Loucy (cell line): ENCODE measurements around the gene GNA14.

Source experiments
- EZH2phosphoT487 ChIP-seq: fragments of 200-600 bp; IDR thresholded peaks from 2 replicates; pipeline ENCODE4 v1.6.1; 2018; ENCODE audit warnings: antibody characterized with exemption, mild to moderate bottlenecking, moderate library complexity, borderline replicate concordance
- TF ChIP-seq, protein P1 (sequence below): fragments of 200-600 bp; sonication (generic); conservative IDR thresholded peaks from 2 replicates; pipeline ENCODE4 v1.5.1; 2014; ENCODE audit warnings: mild to moderate bottlenecking, antibody characterized with exemption, low read length

DNA sequence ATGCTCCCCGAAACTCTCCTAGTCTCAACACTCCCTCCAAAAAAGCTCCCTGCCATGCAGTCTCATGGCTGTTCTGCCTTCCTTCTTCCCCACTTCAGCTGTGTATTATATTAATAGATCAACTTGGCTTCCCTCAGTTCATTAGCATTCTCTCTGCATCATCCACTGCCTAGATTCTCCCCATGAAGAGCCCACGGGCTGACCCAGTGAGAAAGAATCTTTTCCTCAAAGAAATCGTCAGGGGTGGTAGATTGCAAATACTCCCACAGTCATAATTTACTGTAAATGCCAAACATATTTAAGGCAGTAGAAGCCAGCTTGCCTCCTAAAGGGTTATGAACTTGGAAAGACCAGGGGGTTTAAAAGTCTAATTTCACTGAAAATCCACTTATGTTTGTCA is 33.5 kb downstream of the GNA14 start:
- TF ChIP-seq, protein P1, sequence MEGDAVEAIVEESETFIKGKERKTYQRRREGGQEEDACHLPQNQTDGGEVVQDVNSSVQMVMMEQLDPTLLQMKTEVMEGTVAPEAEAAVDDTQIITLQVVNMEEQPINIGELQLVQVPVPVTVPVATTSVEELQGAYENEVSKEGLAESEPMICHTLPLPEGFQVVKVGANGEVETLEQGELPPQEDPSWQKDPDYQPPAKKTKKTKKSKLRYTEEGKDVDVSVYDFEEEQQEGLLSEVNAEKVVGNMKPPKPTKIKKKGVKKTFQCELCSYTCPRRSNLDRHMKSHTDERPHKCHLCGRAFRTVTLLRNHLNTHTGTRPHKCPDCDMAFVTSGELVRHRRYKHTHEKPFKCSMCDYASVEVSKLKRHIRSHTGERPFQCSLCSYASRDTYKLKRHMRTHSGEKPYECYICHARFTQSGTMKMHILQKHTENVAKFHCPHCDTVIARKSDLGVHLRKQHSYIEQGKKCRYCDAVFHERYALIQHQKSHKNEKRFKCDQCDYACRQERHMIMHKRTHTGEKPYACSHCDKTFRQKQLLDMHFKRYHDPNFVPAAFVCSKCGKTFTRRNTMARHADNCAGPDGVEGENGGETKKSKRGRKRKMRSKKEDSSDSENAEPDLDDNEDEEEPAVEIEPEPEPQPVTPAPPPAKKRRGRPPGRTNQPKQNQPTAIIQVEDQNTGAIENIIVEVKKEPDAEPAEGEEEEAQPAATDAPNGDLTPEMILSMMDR, result no peak
- no peak for TF ChIP-seq EZH2phosphoT487
